Lung (tissue), 12 donors: ENCODE measurements around the gene MAP2K1. TPM values are rescaled to one million over a fixed set of nuclear protein-coding genes. Genes with fewer than 3 reads are reported as not detected.
"Not testable (repeated sequence)": the region's sequence is repeated elsewhere in the genome, so short reads cannot be mapped to it uniquely, and the experiment has no call there.

ENCODE experiments used
- ATAC-seq: fragments of 200-7000 bp; cut with Tn5 transposase; one replicate; pipeline ENCODE4 v1.9.1; 2020; ENCODE audit warnings: moderate number of reproducible peaks; ENCODE audit not compliant: insufficient read depth, low FRiP score
- DNase-seq, 3 donors: peaks; one replicate each; pipeline ENCODE4 v3.0.0-alpha.2; 2013 to 2017
- H3K27ac ChIP-seq, 2 donors: one replicate each; pipeline ENCODE4 v1.5.1; 2013; ENCODE audit warnings: mild to moderate bottlenecking in 2 of 2, moderate library complexity in 2 of 2, control low read depth in 1 of 2, inconsistent platforms in 1 of 2, low read depth in 1 of 2, low read length in 1 of 2
- H3K27me3 ChIP-seq, 3 donors: one replicate each; pipeline ENCODE4 v1.5.1; 2013; ENCODE audit warnings: low read length in 2 of 3; ENCODE audit not compliant: control insufficient read depth in 3 of 3, insufficient read depth in 3 of 3
- H3K36me3 ChIP-seq, 4 donors: one replicate each; pipeline ENCODE4 v1.5.1; 2013; ENCODE audit warnings: low read length in 4 of 4, mild to moderate bottlenecking in 1 of 4, moderate library complexity in 1 of 4; ENCODE audit not compliant: control insufficient read depth in 4 of 4, insufficient read depth in 4 of 4
- H3K4me1 ChIP-seq, 5 donors: one replicate each; pipeline ENCODE4 v1.5.1; 2013; ENCODE audit warnings: low read length in 5 of 5, mild to moderate bottlenecking in 2 of 5, moderate library complexity in 1 of 5; ENCODE audit not compliant: control insufficient read depth in 5 of 5, insufficient read depth in 5 of 5
- H3K4me3 ChIP-seq: one replicate; pipeline ENCODE4 v1.5.1; 2013; ENCODE audit warnings: mild to moderate bottlenecking, control low read depth, moderate library complexity
- H3K9ac ChIP-seq, 2 donors: one replicate each; pipeline ENCODE4 v1.5.1; 2013; ENCODE audit warnings: low read length in 2 of 2, control low read depth in 1 of 2; ENCODE audit not compliant: insufficient read depth in 1 of 2
- H3K9me3 ChIP-seq, 4 donors: one replicate each; pipeline ENCODE4 v1.5.1; 2013; ENCODE audit warnings: low read length in 3 of 4, mild to moderate bottlenecking in 1 of 4, moderate library complexity in 1 of 4; ENCODE audit not compliant: control insufficient read depth in 4 of 4, insufficient read depth in 3 of 4
- WGBS, 2 donors: extraction: QIAGEN DNeasy Blood & Tissue Kit; methylation state at CpG; one replicate each; pipeline ENCODE4 v1.1.7; 2013; 5-methylcytosine and 5-hydroxymethylcytosine counted together
- polyA plus RNA-seq, 2 donors: library from polyadenylated mRNA; stranded (reverse); fragments of 200-250 nt; gene quantifications; one replicate each; pipeline ENCODE4 v1.2.1, GENCODE V29; 2013
- total RNA-seq, 2 donors: library from RNA; depleted of rRNA in 1 of 2; stranded (reverse); fragments of >200 nt in 1 of 2; gene quantifications; one replicate each; pipeline ENCODE4 v1.2.1, GENCODE V29; 2014 to 2021
- TF ChIP-seq, protein P1 (sequence below): IDR thresholded peaks from 2 replicates; pipeline ENCODE4 v1.5.1; 2012; ENCODE audit warnings: mild to moderate bottlenecking; ENCODE audit errors: control extremely low read depth, extremely low read depth
- donor health status: control.
- donor health status: control.
- donor health status: Bipolar disorder and iron deficiency.
- donor health status: healthy.
- donor health status: DM: yes; HTN: yes; CAD: no.

MAP2K1 gene
- total and polyA plus RNA-seq, 4 donors, result 19.0 to 64.7 (median 42.7) TPM

DNA sequence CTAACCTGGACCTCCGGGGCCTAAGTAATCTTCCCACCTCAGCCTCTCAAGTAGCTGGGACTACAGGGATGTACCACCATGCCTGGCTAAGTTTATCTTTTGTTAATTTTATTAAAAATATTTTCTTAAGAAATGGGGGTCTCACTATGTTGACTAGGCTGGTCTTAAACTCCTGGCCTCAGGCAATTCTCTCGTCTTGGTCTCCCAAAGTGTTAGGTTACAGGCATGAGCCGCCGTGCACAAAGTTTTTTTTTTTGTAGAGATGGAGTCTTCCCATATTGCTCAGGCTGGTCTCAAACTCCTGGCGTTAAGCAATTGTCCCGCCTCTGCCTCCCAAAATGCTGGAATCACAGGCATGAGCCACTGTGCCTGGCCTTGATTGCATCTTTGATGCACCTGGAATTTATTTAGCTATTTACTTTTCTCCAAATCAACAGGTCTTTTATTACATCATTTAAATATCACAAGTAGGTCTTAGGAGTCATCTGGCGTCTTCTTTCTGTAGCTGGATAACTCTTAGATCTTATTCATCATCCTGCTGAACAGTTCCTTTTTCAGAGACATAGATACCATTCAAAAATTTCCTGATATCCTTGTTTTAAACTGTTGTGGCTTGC lies 7.8 kb upstream of the MAP2K1 start:
- Histone ChIP-seq H3K9me3 (peaks cover 0 to 2% (median 0%) of the 10 kb centered on the region in 4 donors), H3K27me3 (no peaks in the 10 kb centered on the region), H3K4me1 (no peaks in the 10 kb centered on the region), H3K27ac (no peak overlapping the region), H3K4me3 (no peak overlapping the region), H3K9ac (no peak overlapping the region), H3K36me3 (no peaks in the 10 kb centered on the region)
- TF ChIP-seq, protein P1, sequence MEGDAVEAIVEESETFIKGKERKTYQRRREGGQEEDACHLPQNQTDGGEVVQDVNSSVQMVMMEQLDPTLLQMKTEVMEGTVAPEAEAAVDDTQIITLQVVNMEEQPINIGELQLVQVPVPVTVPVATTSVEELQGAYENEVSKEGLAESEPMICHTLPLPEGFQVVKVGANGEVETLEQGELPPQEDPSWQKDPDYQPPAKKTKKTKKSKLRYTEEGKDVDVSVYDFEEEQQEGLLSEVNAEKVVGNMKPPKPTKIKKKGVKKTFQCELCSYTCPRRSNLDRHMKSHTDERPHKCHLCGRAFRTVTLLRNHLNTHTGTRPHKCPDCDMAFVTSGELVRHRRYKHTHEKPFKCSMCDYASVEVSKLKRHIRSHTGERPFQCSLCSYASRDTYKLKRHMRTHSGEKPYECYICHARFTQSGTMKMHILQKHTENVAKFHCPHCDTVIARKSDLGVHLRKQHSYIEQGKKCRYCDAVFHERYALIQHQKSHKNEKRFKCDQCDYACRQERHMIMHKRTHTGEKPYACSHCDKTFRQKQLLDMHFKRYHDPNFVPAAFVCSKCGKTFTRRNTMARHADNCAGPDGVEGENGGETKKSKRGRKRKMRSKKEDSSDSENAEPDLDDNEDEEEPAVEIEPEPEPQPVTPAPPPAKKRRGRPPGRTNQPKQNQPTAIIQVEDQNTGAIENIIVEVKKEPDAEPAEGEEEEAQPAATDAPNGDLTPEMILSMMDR, result no peak
- ATAC-seq (no peak), DNase-seq (no peak)
- 92 to 97% methylated on average over 7 of the region's 7 CpGs for whole genome bisulfite sequencing, 2 donors

GRCh38 chr15:66381376-66381775 lies 5.3 kb upstream of the MAP2K1 start:
- not testable (repeated sequence) for H3K4me1 ChIP-seq, H3K9ac ChIP-seq, H3K9me3 ChIP-seq, H3K36me3 ChIP-seq, DNase-seq, H3K27me3 ChIP-seq, H3K27ac ChIP-seq, ATAC-seq, H3K4me3 ChIP-seq
- 99 to 100% methylated on average over 2 of the region's 2 CpGs for WGBS, 2 donors

DNA sequence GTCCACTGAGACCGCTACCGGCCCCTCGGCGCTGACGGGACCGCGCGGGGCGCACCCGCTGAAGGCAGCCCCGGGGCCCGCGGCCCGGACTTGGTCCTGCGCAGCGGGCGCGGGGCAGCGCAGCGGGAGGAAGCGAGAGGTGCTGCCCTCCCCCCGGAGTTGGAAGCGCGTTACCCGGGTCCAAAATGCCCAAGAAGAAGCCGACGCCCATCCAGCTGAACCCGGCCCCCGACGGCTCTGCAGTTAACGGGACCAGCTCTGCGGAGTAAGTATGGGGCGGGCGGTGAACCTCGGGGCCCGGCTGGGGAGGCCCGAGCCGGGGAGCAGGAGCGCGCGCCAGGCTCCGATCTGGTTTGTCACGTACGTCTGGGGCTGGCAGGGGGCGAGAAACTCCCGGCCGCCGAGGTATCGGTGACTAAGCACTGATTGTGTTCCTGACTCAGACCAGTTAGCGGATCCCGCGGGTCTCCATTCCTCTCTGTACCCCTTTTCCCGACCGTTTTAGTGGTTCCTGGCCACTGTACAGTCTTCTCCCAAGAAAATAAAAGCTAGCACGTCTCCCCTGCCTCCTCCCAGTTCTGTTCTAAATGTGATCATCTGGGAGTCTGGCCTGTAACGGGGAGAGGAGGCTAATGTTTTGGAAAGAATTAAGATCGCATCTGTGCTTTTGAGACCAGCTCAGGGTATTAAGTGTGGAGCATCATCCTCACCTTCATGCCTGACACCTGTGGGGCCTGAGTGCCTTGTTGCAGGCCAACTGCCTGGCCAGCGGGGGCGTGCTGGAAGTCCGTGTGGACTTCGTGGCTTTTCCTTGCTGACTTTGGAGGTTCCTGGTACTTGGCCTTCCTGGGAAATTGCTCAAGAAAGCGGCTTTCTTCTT lies 691 bp downstream of the MAP2K1 start:
- H3K36me3 ChIP-seq, result no peaks in the 10 kb centered on the region
- peak overlapping the region; percentile 83 for H3K9ac ChIP-seq
- TF ChIP-seq, protein P1, result no peak
- H3K4me3 ChIP-seq, result peak overlapping the region; percentile 79
- H3K27ac ChIP-seq, result peak overlapping the region; percentile 92 to 96
- H3K9me3 ChIP-seq, result no peaks in the 10 kb centered on the region
- 0 to 1% methylated on average over 62 of the region's 62 CpGs for WGBS, 2 donors
- peak; percentile 45 for ATAC-seq
- peaks cover 0 to 20% (median 8%) of the 10 kb centered on the region in 5 donors for H3K4me1 ChIP-seq
- DNase-seq, result peak; percentile 63 to 69 (median 65)
- H3K27me3 ChIP-seq, result no peaks in the 10 kb centered on the region

- no peak for ATAC-seq
- Histone ChIP-seq H3K4me3 (peak overlapping the region; percentile 79), H3K9me3 (no peaks in the 10 kb centered on the region), H3K27ac (peak overlapping the region in 1 of 2 donors; percentile 96), H3K4me1 (peaks cover 0 to 20% (median 8%) of the 10 kb centered on the region in 5 donors), H3K36me3 (no peaks in the 10 kb centered on the region), H3K9ac (peak overlapping the region; percentile 83), H3K27me3 (no peaks in the 10 kb centered on the region)
- 24 to 52% methylated on average over 3 of the region's 3 CpGs for WGBS, 2 donors
- TF ChIP-seq, protein P1, result no peak
- DNase-seq, result no peak
Measured at GRCh38 chr15:66388043-66388363, 1.3 kb downstream of the MAP2K1 start.
